Lung (tissue), 12 donors: Measurements from ENCODE around the gene PSENEN. TPM values are rescaled to one million over a fixed set of nuclear protein-coding genes. Genes with fewer than 3 reads are reported as not detected.
"Not testable (repeated sequence)": the region's sequence is repeated elsewhere in the genome, so short reads cannot be mapped to it uniquely, and the experiment has no call there.

Source experiments
- ATAC-seq: fragments of 200-7000 bp; cut with Tn5 transposase; one replicate; pipeline ENCODE4 v1.9.1; 2020; ENCODE audit warnings: moderate number of reproducible peaks; ENCODE audit not compliant: insufficient read depth, low FRiP score
- DNase-seq, 3 donors: peaks; one replicate each; pipeline ENCODE4 v3.0.0-alpha.2; 2013 to 2017
- H3K27ac ChIP-seq, 2 donors: one replicate each; pipeline ENCODE4 v1.5.1; 2013; ENCODE audit warnings: mild to moderate bottlenecking in 2 of 2, moderate library complexity in 2 of 2, control low read depth in 1 of 2, inconsistent platforms in 1 of 2, low read depth in 1 of 2, low read length in 1 of 2
- H3K27me3 ChIP-seq, 3 donors: one replicate each; pipeline ENCODE4 v1.5.1; 2013; ENCODE audit warnings: low read length in 2 of 3; ENCODE audit not compliant: control insufficient read depth in 3 of 3, insufficient read depth in 3 of 3
- H3K36me3 ChIP-seq, 4 donors: one replicate each; pipeline ENCODE4 v1.5.1; 2013; ENCODE audit warnings: low read length in 4 of 4, mild to moderate bottlenecking in 1 of 4, moderate library complexity in 1 of 4; ENCODE audit not compliant: control insufficient read depth in 4 of 4, insufficient read depth in 4 of 4
- H3K4me1 ChIP-seq, 5 donors: one replicate each; pipeline ENCODE4 v1.5.1; 2013; ENCODE audit warnings: low read length in 5 of 5, mild to moderate bottlenecking in 2 of 5, moderate library complexity in 1 of 5; ENCODE audit not compliant: control insufficient read depth in 5 of 5, insufficient read depth in 5 of 5
- H3K4me3 ChIP-seq: one replicate; pipeline ENCODE4 v1.5.1; 2013; ENCODE audit warnings: mild to moderate bottlenecking, control low read depth, moderate library complexity
- H3K9ac ChIP-seq, 2 donors: one replicate each; pipeline ENCODE4 v1.5.1; 2013; ENCODE audit warnings: low read length in 2 of 2, control low read depth in 1 of 2; ENCODE audit not compliant: insufficient read depth in 1 of 2
- H3K9me3 ChIP-seq, 4 donors: one replicate each; pipeline ENCODE4 v1.5.1; 2013; ENCODE audit warnings: low read length in 3 of 4, mild to moderate bottlenecking in 1 of 4, moderate library complexity in 1 of 4; ENCODE audit not compliant: control insufficient read depth in 4 of 4, insufficient read depth in 3 of 4
- WGBS, 2 donors: extraction: QIAGEN DNeasy Blood & Tissue Kit; methylation state at CpG; one replicate each; pipeline ENCODE4 v1.1.7; 2013; 5-methylcytosine and 5-hydroxymethylcytosine counted together
- polyA plus RNA-seq, 2 donors: library from polyadenylated mRNA; stranded (reverse); fragments of 200-250 nt; gene quantifications; one replicate each; pipeline ENCODE4 v1.2.1, GENCODE V29; 2013
- total RNA-seq, 2 donors: library from RNA; depleted of rRNA in 1 of 2; stranded (reverse); fragments of >200 nt in 1 of 2; gene quantifications; one replicate each; pipeline ENCODE4 v1.2.1, GENCODE V29; 2014 to 2021
- TF ChIP-seq, protein P1 (sequence below): IDR thresholded peaks from 2 replicates; pipeline ENCODE4 v1.5.1; 2012; ENCODE audit warnings: mild to moderate bottlenecking; ENCODE audit errors: control extremely low read depth, extremely low read depth
- donor health status: control.
- donor health status: control.
- donor health status: Bipolar disorder and iron deficiency.
- donor health status: healthy.
- donor health status: DM: yes; HTN: yes; CAD: no.

Gene PSENEN
- total and polyA plus RNA-seq, 4 donors: 36.8 to 196 (median 107) TPM

DNA sequence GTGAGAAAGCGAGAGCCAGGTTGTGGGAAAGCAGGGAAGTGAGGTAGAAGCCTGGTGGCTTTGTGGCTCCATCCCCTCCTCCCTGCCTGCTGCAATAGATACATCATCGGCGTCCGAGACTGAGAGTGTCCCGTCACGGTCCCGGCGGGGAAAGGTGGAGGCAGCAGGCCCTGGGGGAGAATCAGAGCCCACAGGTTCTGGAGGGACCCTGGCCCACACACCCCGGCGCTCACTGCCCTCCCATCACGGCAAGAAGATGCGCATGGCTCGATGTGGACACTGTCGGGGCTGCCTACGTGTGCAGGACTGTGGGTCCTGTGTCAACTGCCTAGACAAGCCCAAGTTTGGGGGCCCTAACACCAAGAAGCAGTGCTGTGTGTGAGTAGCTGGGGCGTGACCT lies 22.6 kb upstream of the PSENEN start:
- H3K27me3 ChIP-seq: no peaks in the 10 kb centered on the region
- peaks cover 0 to 10% (median 8%) of the 10 kb centered on the region in 5 donors for H3K4me1 ChIP-seq
- H3K36me3 ChIP-seq: peaks cover 9 to 72% (median 38%) of the 10 kb centered on the region in 4 donors
- no peak overlapping the region for H3K4me3 ChIP-seq
- H3K27ac ChIP-seq: no peak overlapping the region
- H3K9me3 ChIP-seq: no peaks in the 10 kb centered on the region
- DNase-seq: no peak
- ATAC-seq: no peak
- TF ChIP-seq, protein P1, sequence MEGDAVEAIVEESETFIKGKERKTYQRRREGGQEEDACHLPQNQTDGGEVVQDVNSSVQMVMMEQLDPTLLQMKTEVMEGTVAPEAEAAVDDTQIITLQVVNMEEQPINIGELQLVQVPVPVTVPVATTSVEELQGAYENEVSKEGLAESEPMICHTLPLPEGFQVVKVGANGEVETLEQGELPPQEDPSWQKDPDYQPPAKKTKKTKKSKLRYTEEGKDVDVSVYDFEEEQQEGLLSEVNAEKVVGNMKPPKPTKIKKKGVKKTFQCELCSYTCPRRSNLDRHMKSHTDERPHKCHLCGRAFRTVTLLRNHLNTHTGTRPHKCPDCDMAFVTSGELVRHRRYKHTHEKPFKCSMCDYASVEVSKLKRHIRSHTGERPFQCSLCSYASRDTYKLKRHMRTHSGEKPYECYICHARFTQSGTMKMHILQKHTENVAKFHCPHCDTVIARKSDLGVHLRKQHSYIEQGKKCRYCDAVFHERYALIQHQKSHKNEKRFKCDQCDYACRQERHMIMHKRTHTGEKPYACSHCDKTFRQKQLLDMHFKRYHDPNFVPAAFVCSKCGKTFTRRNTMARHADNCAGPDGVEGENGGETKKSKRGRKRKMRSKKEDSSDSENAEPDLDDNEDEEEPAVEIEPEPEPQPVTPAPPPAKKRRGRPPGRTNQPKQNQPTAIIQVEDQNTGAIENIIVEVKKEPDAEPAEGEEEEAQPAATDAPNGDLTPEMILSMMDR: no peak
- WGBS, 2 donors: 95 to 96% methylated on average over 16 of the region's 16 CpGs
- no peak overlapping the region for H3K9ac ChIP-seq

DNA sequence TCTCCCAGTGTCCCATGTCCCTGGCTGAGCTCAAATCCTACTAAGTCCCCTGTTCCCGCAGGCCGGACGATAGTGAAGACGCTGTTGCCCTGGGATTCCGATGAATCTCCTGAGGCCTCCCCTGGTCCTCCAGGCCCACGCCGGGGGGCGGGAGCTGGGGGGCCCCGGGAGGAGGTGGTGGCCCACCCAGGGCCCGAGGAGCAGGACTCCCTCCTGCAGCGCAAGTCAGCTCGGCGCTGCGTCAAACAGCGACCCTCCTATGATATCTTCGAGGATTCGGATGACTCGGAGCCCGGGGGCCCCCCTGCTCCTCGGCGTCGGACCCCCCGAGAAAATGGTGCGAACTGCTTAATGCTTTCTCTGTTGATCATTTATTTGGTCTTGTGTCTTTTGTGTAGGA lies 21.8 kb upstream of the PSENEN start:
- Histone ChIP-seq H3K9me3 (no peaks in the 10 kb centered on the region), H3K4me1 (peaks cover 0 to 10% (median 7%) of the 10 kb centered on the region in 5 donors), H3K27ac (no peak overlapping the region), H3K9ac (no peak overlapping the region), H3K36me3 (peaks cover 9 to 79% (median 40%) of the 10 kb centered on the region in 4 donors), H3K4me3 (no peak overlapping the region), H3K27me3 (no peaks in the 10 kb centered on the region)
- DNase-seq: no peak
- TF ChIP-seq, protein P1: no peak
- WGBS, 2 donors: 96 to 97% methylated on average over 24 of the region's 24 CpGs
- ATAC-seq: no peak

DNA sequence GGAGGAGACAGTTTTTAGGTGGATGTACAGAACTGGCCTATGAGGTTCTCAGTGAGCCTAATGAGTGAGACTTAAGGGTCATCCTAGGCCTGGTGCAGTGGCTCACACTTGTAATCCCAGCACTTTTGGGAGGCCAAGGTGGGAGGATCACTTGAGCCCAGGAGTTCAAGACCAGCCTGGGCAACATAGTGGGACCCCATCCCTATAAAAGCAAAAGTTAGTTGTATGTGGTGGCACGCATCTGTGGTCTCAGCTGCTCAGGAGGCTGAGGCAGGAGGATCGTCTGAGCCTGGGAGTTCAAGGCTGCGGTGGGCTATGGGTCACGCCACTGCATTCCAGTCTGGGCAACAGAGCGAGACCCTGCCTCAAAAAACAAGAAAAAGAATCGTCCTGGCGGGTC lies 21.3 kb upstream of the PSENEN start:
- H3K36me3 ChIP-seq: peaks cover 9 to 84% (median 43%) of the 10 kb centered on the region in 4 donors
- H3K27ac ChIP-seq, ATAC-seq, H3K27me3 ChIP-seq, DNase-seq, H3K4me3 ChIP-seq, H3K4me1 ChIP-seq, H3K9me3 ChIP-seq, H3K9ac ChIP-seq: not testable (repeated sequence)
- WGBS, 2 donors: 95 to 97% methylated on average over 7 of the region's 7 CpGs

DNA sequence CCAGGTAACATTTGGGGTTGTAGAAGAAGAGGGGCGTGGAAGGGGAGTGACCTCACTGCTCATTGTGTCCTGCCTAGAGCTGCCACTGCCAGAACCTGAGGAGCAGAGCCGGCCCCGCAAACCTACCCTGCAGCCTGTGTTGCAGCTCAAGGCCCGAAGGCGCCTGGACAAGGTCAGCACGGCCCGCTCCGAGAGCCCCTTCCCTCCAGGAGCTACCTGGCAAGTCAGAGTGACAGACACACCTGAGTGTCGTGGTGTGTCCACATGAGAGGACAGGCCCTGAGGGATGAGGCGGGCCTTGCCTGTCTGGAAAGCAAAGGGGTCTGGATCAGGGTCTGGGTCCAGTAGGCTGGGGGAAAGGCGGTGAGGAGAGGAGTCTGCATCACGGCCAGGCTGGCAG lies 20.9 kb upstream of the PSENEN start:
- no peak overlapping the region for H3K27ac ChIP-seq
- TF ChIP-seq, protein P1: no peak

More for the DNA sequence above, 20.9 kb upstream of the PSENEN start:
- ATAC-seq: no peak
- Histone ChIP-seq H3K9me3 (no peaks in the 10 kb centered on the region), H3K4me3 (no peak overlapping the region), H3K4me1 (peaks cover 0 to 2% (median 0%) of the 10 kb centered on the region in 5 donors), H3K9ac (no peak overlapping the region), H3K36me3 (peaks cover 12 to 88% (median 45%) of the 10 kb centered on the region in 4 donors), H3K27me3 (no peaks in the 10 kb centered on the region)
- DNase-seq: no peak
- 96 to 97% methylated on average over 12 of the region's 12 CpGs for WGBS, 2 donors
